ENCODE data around the gene RFLNA. TPM values are rescaled to one million over a fixed set of nuclear protein-coding genes. Genes with fewer than 3 reads are reported as not detected.

The RFLNA gene
- total and polyA plus RNA-seq, 8 donors = 18.2 to 294 (median 75.8) TPM

GRCh38 chr12:124318278-124319020, 23.6 kb downstream of the RFLNA start:
- Histone ChIP-seq H3K27me3 (no peaks in the 10 kb centered on the region), H3K4me1 (peaks cover 0 to 11% (median 5%) of the 10 kb centered on the region in 4 donors), H3K36me3 (peaks cover 10 to 34% (median 29%) of the 10 kb centered on the region in 4 donors), H3K9me3 (peaks cover under 1 to 2% (median under 1%) of the 10 kb centered on the region in 4 donors), H3K4me3 (no peak overlapping the region), H3K27ac (peak overlapping the region in 2 of 5 donors; percentile 11 to 31)
- TF ChIP-seq POLR2A (IDR thresholded peaks at IDR 0.05) = no peak
- intact Hi-C loops (cut with DNase I; ENCODE audit: low total_unique reads) = loop anchor here (5.0 kb wide), 1 partner anchor 276 kb away; no protein-coding TSS in a partner anchor
- 45 to 65% (median 52%) methylated on average over 24 to 25 of the region's 25 CpGs for WGBS, 5 donors
- peak in 1 of 2 donors; percentile 40 for DNase-seq

- Histone ChIP-seq H3K27me3 (no peaks in the 10 kb centered on the region), H3K27ac (no peak overlapping the region), H3K4me1 (peaks cover 0 to 11% (median 5%) of the 10 kb centered on the region in 4 donors), H3K36me3 (peaks cover 20 to 34% (median 29%) of the 10 kb centered on the region in 4 donors), H3K4me3 (no peak overlapping the region), H3K9me3 (peaks cover 10 to 12% (median 11%) of the 10 kb centered on the region in 4 donors)
- TF ChIP-seq POLR2AphosphoS5 (IDR thresholded peaks at IDR 0.05) (no peak), CTCF (IDR thresholded peaks at IDR 0.05) (no peak), EP300 (IDR thresholded peaks at IDR 0.05) (no peak), POLR2A (IDR thresholded peaks at IDR 0.05) (no peak)
- intact Hi-C loops (cut with DNase I; ENCODE audit: low total_unique reads) = loop anchor here (5.0 kb wide), 1 partner anchor 277 kb away; no protein-coding TSS in a partner anchor
- no peak for DNase-seq
- WGBS, 5 donors = 59 to 72% (median 64%) methylated on average over 10 to 11 of the region's 11 CpGs
Measured at GRCh38 chr12:124319368-124320050, 24.6 kb downstream of the RFLNA start.

- Histone ChIP-seq H3K27ac (peak overlapping the region in 1 of 5 donors; percentile 38), H3K4me1 (peaks cover 0 to 11% (median 5%) of the 10 kb centered on the region in 4 donors), H3K27me3 (no peaks in the 10 kb centered on the region), H3K36me3 (peaks cover 26 to 34% (median 30%) of the 10 kb centered on the region in 4 donors), H3K4me3 (no peak overlapping the region), H3K9me3 (peaks cover 10 to 18% (median 16%) of the 10 kb centered on the region in 4 donors)
- TF ChIP-seq POLR2A (IDR thresholded peaks at IDR 0.05) (no peak), CTCF (IDR thresholded peaks at IDR 0.05) (peak in 6 of 7 experiments; percentile 81 to 97 (median 96))
- intact Hi-C loops (cut with DNase I; ENCODE audit: low total_unique reads) = no loop called here
- 11 to 100% (median 22%) methylated on average over 1 to 6 of the region's 6 CpGs for WGBS, 5 donors
- peak; percentile 82 to 84 for DNase-seq
Measured at GRCh38 chr12:124321040-124321481, 26.2 kb downstream of the RFLNA start.

GRCh38 chr12:124321556-124322270, 26.8 kb downstream of the RFLNA start:
- Histone ChIP-seq H3K4me3 (no peak overlapping the region), H3K4me1 (peaks cover under 1 to 16% (median 7%) of the 10 kb centered on the region in 4 donors), H3K27me3 (no peaks in the 10 kb centered on the region), H3K27ac (peak overlapping the region in 1 of 5 donors; percentile 38), H3K9me3 (peaks cover 10 to 18% (median 16%) of the 10 kb centered on the region in 4 donors), H3K36me3 (peaks cover 31 to 35% (median 34%) of the 10 kb centered on the region in 4 donors)
- 37 to 75% (median 64%) methylated on average over 4 to 7 of the region's 7 CpGs for WGBS, 5 donors
- intact Hi-C loops (cut with DNase I; ENCODE audit: low total_unique reads) = no loop called here
- TF ChIP-seq POLR2A (IDR thresholded peaks at IDR 0.05) (no peak), POLR2AphosphoS5 (IDR thresholded peaks at IDR 0.05) (no peak), EP300 (IDR thresholded peaks at IDR 0.05) (no peak), CTCF (IDR thresholded peaks at IDR 0.05) (no peak)
- no peak for DNase-seq
